CD14-positive monocyte (primary cell): ENCODE results near the gene RHOT2. TPM values are rescaled to one million over a fixed set of nuclear protein-coding genes. Genes with fewer than 3 reads are reported as not detected.

Source experiments
- DNase-seq, 3 donors: peaks; one replicate each; pipeline ENCODE4 v3.0.0-alpha.2; 2011 to 2022
- H2AFZ ChIP-seq: 2 replicates; pipeline ENCODE4 v1.6.0; 2012; ENCODE audit warnings: mild to moderate bottlenecking, low read depth, low read length, inconsistent platforms; ENCODE audit not compliant: insufficient read depth, poor library complexity, severe bottlenecking
- H3K27ac ChIP-seq, 2 donors: 1 replicate in 1 of 2; 2 replicates in 1 of 2; pipeline ENCODE4 v1.5.1; 2012 to 2013; ENCODE audit warnings: low read length in 2 of 2, control low read depth in 1 of 2, inconsistent platforms in 1 of 2, low read depth in 1 of 2, mild to moderate bottlenecking in 1 of 2
- H3K27me3 ChIP-seq, 2 donors: one replicate each; pipeline versions ENCODE4 v1.6.0 to v1.6.1; 2011 to 2013; ENCODE audit warnings: low read length in 2 of 2; ENCODE audit not compliant: control insufficient read depth in 2 of 2, insufficient read depth in 2 of 2
- H3K36me3 ChIP-seq, 2 donors: replicated peaks in 1 of 2; 1 replicate in 1 of 2; 2 replicates in 1 of 2; pipeline versions ENCODE4 v1.5.1 to v1.6.1; 2012 to 2013; ENCODE audit warnings: low read length in 2 of 2, control low read depth in 1 of 2, inconsistent platforms in 1 of 2, mild to moderate bottlenecking in 1 of 2; ENCODE audit not compliant: insufficient read depth in 2 of 2, control insufficient read depth in 1 of 2
- H3K4me1 ChIP-seq, 2 donors: 1 replicate in 1 of 2; 2 replicates in 1 of 2; pipeline versions ENCODE4 v1.5.1 to v1.6.1; 2012 to 2013; ENCODE audit warnings: low read length in 2 of 2, control low read depth in 1 of 2, inconsistent platforms in 1 of 2, mild to moderate bottlenecking in 1 of 2, moderate library complexity in 1 of 2; ENCODE audit not compliant: insufficient read depth in 2 of 2, control insufficient read depth in 1 of 2
- H3K4me2 ChIP-seq: replicated peaks from 2 replicates; pipeline ENCODE3; 2012; ENCODE audit warnings: low read length, moderate library complexity, mild to moderate bottlenecking; ENCODE audit not compliant: poor library complexity, severe bottlenecking; ENCODE audit errors: extremely low read depth
- H3K4me3 ChIP-seq, 3 experiments: fragments of 200-600 bp in 1 of 3; sonication (generic) in 1 of 3; replicated peaks in 1 of 3; 1 replicate in 2 of 3; 2 replicates in 1 of 3; pipeline ENCODE4 v1.5.1; 2011 to 2013; ENCODE audit warnings: low read length in 3 of 3, mild to moderate bottlenecking in 3 of 3, control low read depth in 2 of 3, low read depth in 2 of 3, inconsistent platforms in 1 of 3, moderate library complexity in 1 of 3
- H3K79me2 ChIP-seq: 2 replicates; pipeline ENCODE4 v1.6.0; 2012; ENCODE audit warnings: mild to moderate bottlenecking, control low read depth, inconsistent platforms, low read length, moderate library complexity; ENCODE audit not compliant: insufficient read depth
- H3K9ac ChIP-seq: 2 replicates; pipeline ENCODE4 v1.6.0; 2017; ENCODE audit warnings: low read length, mild to moderate bottlenecking; ENCODE audit not compliant: insufficient read depth, poor library complexity, severe bottlenecking
- H3K9me3 ChIP-seq, 2 donors: replicated peaks in 1 of 2; 1 replicate in 1 of 2; 2 replicates in 1 of 2; pipeline versions ENCODE4 v1.5.1 to v1.6.1; 2012 to 2013; ENCODE audit warnings: low read length in 2 of 2, control low read depth in 1 of 2; ENCODE audit not compliant: control insufficient read depth in 1 of 2, insufficient read depth in 1 of 2
- H4K20me1 ChIP-seq: 2 replicates; pipeline ENCODE4 v1.6.0; 2012; ENCODE audit warnings: mild to moderate bottlenecking, low read length, control low read depth, moderate library complexity; ENCODE audit not compliant: insufficient read depth
- H3K27ac Mint-ChIP-seq, 7 donors: one replicate each; pipeline ENCODE4 v1.8.0; 2020; ENCODE audit warnings: mild to moderate bottlenecking in 7 of 7, mixed read lengths in 7 of 7, moderate library complexity in 6 of 7, inconsistent platforms in 2 of 7
- H3K27me3 Mint-ChIP-seq, 3 donors: one replicate each; pipeline ENCODE4 v1.8.0; 2021 to 2022; ENCODE audit warnings: low read depth in 3 of 3, mild to moderate bottlenecking in 3 of 3, mixed read lengths in 3 of 3, moderate library complexity in 3 of 3, inconsistent platforms in 1 of 3
- H3K36me3 Mint-ChIP-seq, 2 donors: one replicate each; pipeline ENCODE4 v1.8.0; 2020; ENCODE audit warnings: mixed read lengths in 2 of 2, inconsistent platforms in 1 of 2, mild to moderate bottlenecking in 1 of 2
- H3K4me1 Mint-ChIP-seq: one replicate; pipeline ENCODE4 v1.8.0; 2020; ENCODE audit warnings: mild to moderate bottlenecking, mixed read lengths
- H3K4me3 Mint-ChIP-seq, 2 donors: one replicate each; pipeline ENCODE4 v1.8.0; 2020; ENCODE audit warnings: mild to moderate bottlenecking in 2 of 2, mixed read lengths in 2 of 2, moderate library complexity in 1 of 2
- H3K9me3 Mint-ChIP-seq, 7 donors: one replicate each; pipeline ENCODE4 v1.8.0; 2020 to 2022; ENCODE audit warnings: mixed read lengths in 7 of 7, mild to moderate bottlenecking in 6 of 7, moderate library complexity in 6 of 7, inconsistent platforms in 2 of 7
- WGBS: methylation state at CpG from one replicate; pipeline ENCODE4 v1.1.5; 2013; ENCODE audit warnings: missing lambda C conversion rate; ENCODE audit not compliant: insufficient coverage; 5-methylcytosine and 5-hydroxymethylcytosine counted together
- intact Hi-C, 2 donors: fragments of 100-400 bp; cut with micrococcal nuclease; formaldehyde crosslinking; loops; one replicate each; pipeline versions ENCODE4 v1.15.0 to v1.15.1; 2023
- polyA plus RNA-seq, 3 donors: library from polyadenylated mRNA; depleted of rRNA in 1 of 3; unstranded in 2 of 3; stranded (reverse) in 1 of 3; fragments of 300-500 nt in 2 of 3; fragments of >200 nt in 1 of 3; fragmentation: Illumina TruSeq in 2 of 3; gene quantifications; 1 replicate in 2 of 3; 2 replicates in 1 of 3; pipeline ENCODE4 v1.2.3, GENCODE V29; 2012 to 2021
- TF ChIP-seq, protein P1 (sequence below): fragments of 200-600 bp; IDR thresholded peaks from one replicate; pipeline ENCODE4 v1.8.0; 2022; ENCODE audit warnings: antibody characterized with exemption, mild to moderate bottlenecking

The RHOT2 gene
- polyA plus RNA-seq, 3 donors, result 25.4 to 276 (median 26.3) TPM

DNA sequence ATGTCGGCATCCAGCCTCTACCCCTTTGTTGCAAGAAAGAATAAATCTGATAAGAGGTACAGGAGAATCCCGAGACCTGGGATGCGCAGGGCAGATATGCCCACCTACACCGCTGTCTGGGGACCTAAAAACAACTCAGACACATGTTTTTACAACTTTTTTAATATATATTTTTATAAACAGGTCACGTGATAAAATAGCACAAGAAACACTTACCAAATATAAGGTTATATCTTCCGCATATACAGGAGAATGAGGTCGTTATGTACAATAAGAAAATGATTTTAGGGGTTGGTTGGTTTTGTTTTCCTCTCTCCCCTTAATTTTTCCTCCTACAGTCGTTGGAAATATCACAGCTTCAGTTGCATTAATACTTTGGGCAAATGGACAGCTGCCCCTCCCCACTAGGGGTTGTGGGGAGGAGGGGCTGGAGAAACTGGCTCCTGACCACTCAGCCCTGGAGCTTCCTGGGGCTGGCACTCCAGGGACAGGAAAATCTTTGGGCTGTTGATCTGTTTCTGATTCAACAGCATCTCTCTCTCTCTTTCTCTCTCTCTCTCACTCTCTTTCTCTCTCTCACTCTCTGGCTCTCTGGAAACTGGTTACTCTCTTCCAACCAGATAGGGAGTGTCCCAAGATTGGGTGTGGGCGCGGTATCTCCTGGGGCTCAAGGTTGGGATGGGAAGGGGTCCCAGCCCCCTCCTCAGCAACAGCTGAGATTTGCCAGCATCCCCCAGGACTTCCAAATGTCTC is 24.6 kb downstream of the RHOT2 start:
- Histone ChIP-seq H4K20me1 (peaks cover 4% of the 10 kb centered on the region), H3K4me2 (no peak overlapping the region), H3K79me2 (no peaks in the 10 kb centered on the region), H3K9ac (no peak overlapping the region), H3K4me1 (peaks cover 33 to 45% of the 10 kb centered on the region in 2 donors), H3K36me3 (peaks cover 0 to 2% of the 10 kb centered on the region in 2 donors), H3K27ac (no peak overlapping the region), H3K4me3 (no peak overlapping the region), H3K27me3 (peaks cover 20 to 53% of the 10 kb centered on the region in 2 donors), H2AFZ (no peak overlapping the region), H3K9me3 (peaks cover 0 to 4% of the 10 kb centered on the region in 2 donors)
- H3K27ac Mint-ChIP-seq, result peak overlapping the region in 1 of 7 donors; percentile 62
- intact Hi-C loops, result no loop called here
- TF ChIP-seq, protein P1, sequence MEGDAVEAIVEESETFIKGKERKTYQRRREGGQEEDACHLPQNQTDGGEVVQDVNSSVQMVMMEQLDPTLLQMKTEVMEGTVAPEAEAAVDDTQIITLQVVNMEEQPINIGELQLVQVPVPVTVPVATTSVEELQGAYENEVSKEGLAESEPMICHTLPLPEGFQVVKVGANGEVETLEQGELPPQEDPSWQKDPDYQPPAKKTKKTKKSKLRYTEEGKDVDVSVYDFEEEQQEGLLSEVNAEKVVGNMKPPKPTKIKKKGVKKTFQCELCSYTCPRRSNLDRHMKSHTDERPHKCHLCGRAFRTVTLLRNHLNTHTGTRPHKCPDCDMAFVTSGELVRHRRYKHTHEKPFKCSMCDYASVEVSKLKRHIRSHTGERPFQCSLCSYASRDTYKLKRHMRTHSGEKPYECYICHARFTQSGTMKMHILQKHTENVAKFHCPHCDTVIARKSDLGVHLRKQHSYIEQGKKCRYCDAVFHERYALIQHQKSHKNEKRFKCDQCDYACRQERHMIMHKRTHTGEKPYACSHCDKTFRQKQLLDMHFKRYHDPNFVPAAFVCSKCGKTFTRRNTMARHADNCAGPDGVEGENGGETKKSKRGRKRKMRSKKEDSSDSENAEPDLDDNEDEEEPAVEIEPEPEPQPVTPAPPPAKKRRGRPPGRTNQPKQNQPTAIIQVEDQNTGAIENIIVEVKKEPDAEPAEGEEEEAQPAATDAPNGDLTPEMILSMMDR, result no peak
- H3K9me3 Mint-ChIP-seq, result peaks cover 6 to 25% (median 8%) of the 10 kb centered on the region in 7 donors
- H3K27me3 Mint-ChIP-seq, result peaks cover 51 to 67% (median 60%) of the 10 kb centered on the region in 3 donors
- peak overlapping the region in 1 of 2 donors; percentile 94 for H3K4me3 Mint-ChIP-seq
- no CpG with 5 or more reads among the region's 10 CpGs for WGBS
- H3K4me1 Mint-ChIP-seq, result peaks cover 25% of the 10 kb centered on the region
- no peak for DNase-seq
- H3K36me3 Mint-ChIP-seq, result peaks cover 7 to 8% of the 10 kb centered on the region in 2 donors

DNA sequence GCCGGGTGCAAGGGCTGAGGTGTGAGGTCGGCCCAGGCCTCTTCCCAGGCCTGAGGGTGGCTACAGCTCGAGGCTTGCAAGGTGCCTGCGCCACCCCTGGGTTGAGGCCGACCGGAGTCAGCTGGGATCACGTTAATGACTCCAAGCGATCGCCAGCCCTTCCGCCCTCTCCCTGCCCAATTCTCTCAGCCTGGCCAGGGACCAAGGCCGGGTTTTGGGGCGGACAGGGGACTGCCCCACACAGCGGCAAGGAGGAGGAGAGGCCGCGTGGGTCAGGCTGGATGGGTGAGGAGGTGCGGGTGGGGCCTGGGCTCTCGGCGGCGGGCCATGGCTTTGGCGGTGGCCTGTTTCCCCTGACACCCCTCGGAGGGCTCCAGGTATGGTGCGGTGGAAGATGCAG is 25.4 kb downstream of the RHOT2 start:
- no peaks in the 10 kb centered on the region for H3K79me2 ChIP-seq
- no peak for DNase-seq
- H3K27ac Mint-ChIP-seq, result no peak overlapping the region
- no peaks in the 10 kb centered on the region for H3K36me3 ChIP-seq
- no peak overlapping the region for H3K4me3 ChIP-seq
- peaks cover 25% of the 10 kb centered on the region for H3K4me1 Mint-ChIP-seq
- H3K9me3 ChIP-seq, result peaks cover 0 to 4% of the 10 kb centered on the region in 2 donors
- H3K4me2 ChIP-seq, result no peak overlapping the region
- no peak overlapping the region for H3K9ac ChIP-seq
- H3K9me3 Mint-ChIP-seq, result peaks cover 6 to 32% (median 8%) of the 10 kb centered on the region in 7 donors
- H2AFZ ChIP-seq, result no peak overlapping the region
- intact Hi-C loops, result no loop called here
- H3K36me3 Mint-ChIP-seq, result peaks cover 4 to 5% of the 10 kb centered on the region in 2 donors
- H3K27ac ChIP-seq, result no peak overlapping the region
- H3K4me3 Mint-ChIP-seq, result peak overlapping the region in 1 of 2 donors; percentile 75
- H3K27me3 Mint-ChIP-seq, result peaks cover 57 to 74% (median 67%) of the 10 kb centered on the region in 3 donors
- peaks cover 4% of the 10 kb centered on the region for H4K20me1 ChIP-seq
- TF ChIP-seq, protein P1, result no peak
- peaks cover 20 to 53% of the 10 kb centered on the region in 2 donors for H3K27me3 ChIP-seq
- 51% methylated on average over 20 of the region's 22 CpGs for WGBS
- peaks cover 33 to 45% of the 10 kb centered on the region in 2 donors for H3K4me1 ChIP-seq
